Lower leg skin (tissue), 4 donors: ENCODE measurements around the gene ECM2. TPM values are rescaled to one million over a fixed set of nuclear protein-coding genes. Genes with fewer than 3 reads are reported as not detected.

Experiments
- DNase-seq, 2 donors: peaks; one replicate each; pipeline ENCODE4 v3.0.0-alpha.2; 2019; ENCODE audit warnings: low spot score in 2 of 2
- H3K4me3 ChIP-seq: fragments of 200-600 bp; sonication (generic); 2 replicates; pipeline ENCODE4 v1.5.1; 2017; ENCODE audit warnings: mild to moderate bottlenecking, low read depth; ENCODE audit not compliant: poor library complexity, severe bottlenecking
- POLR2A ChIP-seq, 2 donors: fragments of 450-650 bp; IDR thresholded peaks; one replicate each; pipeline ENCODE4 v1.6.1; 2016 to 2017; ENCODE audit warnings: antibody characterized with exemption in 2 of 2, mild to moderate bottlenecking in 1 of 2, moderate library complexity in 1 of 2
- WGBS, 2 donors: methylation state at CpG; one replicate each; pipeline ENCODE4 v1.1.5; 2018; 5-methylcytosine and 5-hydroxymethylcytosine counted together
- intact Hi-C: fragments of 100-400 bp; cut with DNase I; formaldehyde crosslinking; loops from one replicate; pipeline ENCODE4 v1.15.0; 2023; ENCODE audit warnings: low total_unique reads
- total RNA-seq, 4 donors: library from RNA; depleted of rRNA; stranded (reverse); fragments of >200 nt; gene quantifications; one replicate each; pipeline ENCODE4 v1.1.0, GENCODE V29; 2016
- TF ChIP-seq, protein P1 (sequence below), 3 donors: fragments of 450-650 bp; IDR thresholded peaks; one replicate each; pipeline ENCODE4 v1.5.1; 2016; ENCODE audit warnings: antibody characterized with exemption in 3 of 3, mild to moderate bottlenecking in 3 of 3, moderate library complexity in 2 of 3

ECM2 gene
- total RNA-seq, 4 donors from 2014 or later, result 2.4 to 10.1 (median 3.8) TPM

GRCh38 chr9:92494856-92495255 is 40.9 kb downstream of the ECM2 start:
- TF ChIP-seq, protein P1, sequence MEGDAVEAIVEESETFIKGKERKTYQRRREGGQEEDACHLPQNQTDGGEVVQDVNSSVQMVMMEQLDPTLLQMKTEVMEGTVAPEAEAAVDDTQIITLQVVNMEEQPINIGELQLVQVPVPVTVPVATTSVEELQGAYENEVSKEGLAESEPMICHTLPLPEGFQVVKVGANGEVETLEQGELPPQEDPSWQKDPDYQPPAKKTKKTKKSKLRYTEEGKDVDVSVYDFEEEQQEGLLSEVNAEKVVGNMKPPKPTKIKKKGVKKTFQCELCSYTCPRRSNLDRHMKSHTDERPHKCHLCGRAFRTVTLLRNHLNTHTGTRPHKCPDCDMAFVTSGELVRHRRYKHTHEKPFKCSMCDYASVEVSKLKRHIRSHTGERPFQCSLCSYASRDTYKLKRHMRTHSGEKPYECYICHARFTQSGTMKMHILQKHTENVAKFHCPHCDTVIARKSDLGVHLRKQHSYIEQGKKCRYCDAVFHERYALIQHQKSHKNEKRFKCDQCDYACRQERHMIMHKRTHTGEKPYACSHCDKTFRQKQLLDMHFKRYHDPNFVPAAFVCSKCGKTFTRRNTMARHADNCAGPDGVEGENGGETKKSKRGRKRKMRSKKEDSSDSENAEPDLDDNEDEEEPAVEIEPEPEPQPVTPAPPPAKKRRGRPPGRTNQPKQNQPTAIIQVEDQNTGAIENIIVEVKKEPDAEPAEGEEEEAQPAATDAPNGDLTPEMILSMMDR (IDR thresholded peaks at IDR 0.05), result no peak
- no peak for TF ChIP-seq POLR2A (IDR thresholded peaks at IDR 0.05)
- H3K4me3 ChIP-seq, result no peak overlapping the region
- 95 to 96% methylated on average over 2 of the region's 2 CpGs for WGBS, 2 donors
- no peak for DNase-seq
- intact Hi-C loops, result no loop called here

- 80 to 87% methylated on average over 9 of the region's 9 CpGs for WGBS, 2 donors
- intact Hi-C loops, result no loop called here
- no peak overlapping the region for H3K4me3 ChIP-seq
- DNase-seq, result no peak
- TF ChIP-seq POLR2A (IDR thresholded peaks at IDR 0.05), result no peak
- TF ChIP-seq, protein P1 (IDR thresholded peaks at IDR 0.05), result no peak
These were observed 41.9 kb downstream of the ECM2 start for GRCh38 chr9:92493749-92494387.

- no peak overlapping the region for H3K4me3 ChIP-seq
- intact Hi-C loops, result no loop called here
- WGBS, 2 donors, result 80 to 83% methylated on average over 2 to 3 of the region's 3 CpGs
- no peak for DNase-seq
- no peak for TF ChIP-seq POLR2A (IDR thresholded peaks at IDR 0.05)
- TF ChIP-seq, protein P1 (IDR thresholded peaks at IDR 0.05), result no peak
These were observed 42.9 kb downstream of the ECM2 start for GRCh38 chr9:92492781-92493401.

- intact Hi-C loops, result no loop called here
- H3K4me3 ChIP-seq, result no peak overlapping the region
- no peak for DNase-seq
- TF ChIP-seq POLR2A (IDR thresholded peaks at IDR 0.05), result no peak
- TF ChIP-seq, protein P1 (IDR thresholded peaks at IDR 0.05), result no peak
- WGBS, 2 donors, result 48 to 58% methylated on average over 4 of the region's 4 CpGs
These were observed 46.9 kb downstream of the ECM2 start for GRCh38 chr9:92488681-92489550.

- intact Hi-C loops, result no loop called here
- no peak for DNase-seq
- WGBS, 2 donors, result 82% methylated on average over 3 of the region's 3 CpGs
- H3K4me3 ChIP-seq, result no peak overlapping the region
- no peak for TF ChIP-seq POLR2A (IDR thresholded peaks at IDR 0.05)
- TF ChIP-seq, protein P1 (IDR thresholded peaks at IDR 0.05), result no peak
These were observed 49.4 kb downstream of the ECM2 start for GRCh38 chr9:92486371-92486770.
